Liver (tissue), 9 donors: ENCODE data around the gene TRIM67. TPM values are rescaled to one million over a fixed set of nuclear protein-coding genes. Genes with fewer than 3 reads are reported as not detected.

Experiments used
- DNase-seq: peaks from one replicate; pipeline ENCODE4 v3.0.0-alpha.2; 2017; ENCODE audit warnings: low spot score
- H3K27ac ChIP-seq, 2 donors: one replicate each; pipeline ENCODE4 v1.7.0; 2013; ENCODE audit warnings: inconsistent platforms in 2 of 2, low read length in 2 of 2, control low read depth in 1 of 2, low read depth in 1 of 2, mild to moderate bottlenecking in 1 of 2
- H3K27me3 ChIP-seq, 4 donors: one replicate each; pipeline versions ENCODE4 v1.6.1 to v1.7.0; 2013; ENCODE audit warnings: low read length in 3 of 4, inconsistent platforms in 1 of 4, mild to moderate bottlenecking in 1 of 4, moderate library complexity in 1 of 4; ENCODE audit not compliant: control insufficient read depth in 4 of 4, insufficient read depth in 4 of 4
- H3K36me3 ChIP-seq, 4 donors: one replicate each; pipeline versions ENCODE4 v1.6.1 to v1.7.0; 2013; ENCODE audit warnings: low read length in 3 of 4, mild to moderate bottlenecking in 3 of 4, low read depth in 1 of 4, moderate library complexity in 1 of 4; ENCODE audit not compliant: control insufficient read depth in 4 of 4, insufficient read depth in 3 of 4
- H3K4me1 ChIP-seq, 4 donors: one replicate each; pipeline versions ENCODE4 v1.6.1 to v1.7.0; 2013; ENCODE audit warnings: low read length in 3 of 4, mild to moderate bottlenecking in 3 of 4, moderate library complexity in 1 of 4; ENCODE audit not compliant: control insufficient read depth in 4 of 4, insufficient read depth in 4 of 4
- H3K4me3 ChIP-seq, 3 donors: one replicate each; pipeline versions ENCODE4 v1.6.1 to v1.7.0; 2013; ENCODE audit warnings: low read length in 3 of 3, control low read depth in 1 of 3, low read depth in 1 of 3, mild to moderate bottlenecking in 1 of 3
- H3K9ac ChIP-seq, 2 donors: one replicate each; pipeline ENCODE4 v1.7.0; 2013; ENCODE audit warnings: low read length in 2 of 2, mild to moderate bottlenecking in 2 of 2, moderate library complexity in 2 of 2, control low read depth in 1 of 2, low read depth in 1 of 2
- H3K9me3 ChIP-seq, 4 donors: one replicate each; pipeline versions ENCODE4 v1.6.1 to v1.7.0; 2013; ENCODE audit warnings: low read length in 3 of 4; ENCODE audit not compliant: control insufficient read depth in 4 of 4
- FOXA1 ChIP-seq: IDR thresholded peaks from 2 replicates; pipeline ENCODE4 v1.6.1; 2016; ENCODE audit warnings: antibody characterized with exemption
- FOXA2 ChIP-seq: IDR thresholded peaks from 2 replicates; pipeline ENCODE4 v1.6.1; 2016; ENCODE audit warnings: antibody characterized with exemption
- GABPA ChIP-seq, 2 donors: IDR thresholded peaks in 1 of 2; conservative IDR thresholded peaks in 1 of 2; 2 replicates each; pipeline ENCODE4 v1.6.1; 2016; ENCODE audit warnings: antibody characterized with exemption in 2 of 2, mild to moderate bottlenecking in 1 of 2, moderate library complexity in 1 of 2
- HNF4G ChIP-seq: IDR thresholded peaks from 2 replicates; pipeline ENCODE4 v1.6.1; 2016; ENCODE audit warnings: antibody characterized with exemption
- RAD21 ChIP-seq, 2 donors: IDR thresholded peaks; 2 replicates each; pipeline ENCODE4 v1.6.1; 2016; ENCODE audit warnings: antibody characterized with exemption in 2 of 2, mild to moderate bottlenecking in 2 of 2
- YY1 ChIP-seq: IDR thresholded peaks from 2 replicates; pipeline ENCODE4 v1.6.1; 2016; ENCODE audit warnings: antibody characterized with exemption, mild to moderate bottlenecking
- WGBS: extraction: QIAGEN DNeasy Blood & Tissue Kit; methylation state at CpG from one replicate; pipeline ENCODE4 v1.1.7; 2013; 5-methylcytosine and 5-hydroxymethylcytosine counted together
- polyA plus RNA-seq, 2 donors: library from polyadenylated mRNA; stranded (reverse) in 1 of 2; unstranded in 1 of 2; fragments of 200-250 nt in 1 of 2; fragments of >200 nt in 1 of 2; fragmentation: Nextera tagmentation in 1 of 2; extraction: Ambion mirVana in 1 of 2; gene quantifications; one replicate each; pipeline versions ENCODE4 v1.2.1 to v1.2.3, GENCODE V29; 2013 to 2015
- total RNA-seq, 2 donors: library from RNA; depleted of rRNA; stranded (reverse); fragments of >200 nt; gene quantifications; one replicate each; pipeline ENCODE4 v1.2.3, GENCODE V29; 2014
- TF ChIP-seq, protein P1 (sequence below): IDR thresholded peaks from 2 replicates; pipeline ENCODE4 v1.6.1; 2016; ENCODE audit warnings: antibody characterized with exemption
- TF ChIP-seq, protein P2 (sequence below): IDR thresholded peaks from 2 replicates; pipeline ENCODE4 v1.6.1; 2016; ENCODE audit warnings: antibody characterized with exemption
- TF ChIP-seq, protein P3 (sequence below): fragments of 150-350 bp; IDR thresholded peaks from 2 replicates; pipeline ENCODE4 v1.5.1; 2017; ENCODE audit warnings: improper control_type of control experiment, low read depth, low read length; ENCODE audit not compliant: missing input control
- TF ChIP-seq, protein P4 (sequence below): IDR thresholded peaks from 2 replicates; pipeline ENCODE4 v1.6.1; 2016; ENCODE audit warnings: antibody characterized with exemption, mild to moderate bottlenecking
- donor health status: healthy.
- donor health status: healthy.
- donor health status: healthy.
- donor health status: healthy.
- donor health status: healthy.

Gene TRIM67
- total and polyA plus RNA-seq, 4 donors: under 0.01 to 0.05 TPM; not detected in 2

DNA sequence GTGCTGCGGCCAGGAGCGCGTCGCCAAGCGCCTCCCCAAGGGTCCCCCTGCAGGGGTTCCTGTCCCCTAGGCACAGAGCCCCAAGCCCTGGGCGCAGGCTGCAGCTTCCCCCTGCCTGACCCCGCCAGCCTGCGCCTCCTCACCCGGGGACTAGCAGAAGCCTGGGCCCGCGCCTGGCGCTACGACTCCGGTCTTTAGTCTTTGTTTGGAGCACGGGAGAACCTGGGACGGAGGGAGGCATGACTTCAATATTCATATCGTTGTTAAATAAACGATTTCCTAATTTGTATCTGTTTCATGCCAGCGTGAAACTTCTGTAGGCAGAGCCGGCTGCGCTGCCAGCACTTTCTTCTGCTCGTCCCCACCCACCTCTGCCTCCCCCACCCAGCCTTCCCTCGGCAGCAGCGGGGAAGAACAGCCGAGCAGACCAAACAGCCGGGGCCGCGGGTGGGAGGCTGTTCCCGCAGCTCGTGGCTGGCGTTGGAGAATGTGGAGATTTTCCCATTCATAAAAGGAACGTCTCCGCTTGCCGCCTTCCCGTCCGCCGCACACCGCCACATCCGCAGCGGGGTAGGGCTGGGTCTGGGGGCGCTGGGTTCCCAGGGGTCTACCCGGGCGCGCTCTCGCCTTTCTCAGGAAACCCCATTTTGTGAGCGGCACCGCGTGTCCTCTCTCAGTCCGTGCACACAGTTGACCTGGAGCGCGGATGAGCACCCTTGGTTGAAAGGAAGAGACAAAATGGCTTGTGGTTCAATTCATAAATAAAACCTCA, 777 bp upstream of the TRIM67 start:
- no peaks in the 10 kb centered on the region for H3K9me3 ChIP-seq
- no peaks in the 10 kb centered on the region for H3K36me3 ChIP-seq
- H3K9ac ChIP-seq: no peak overlapping the region
- TF ChIP-seq, protein P1, sequence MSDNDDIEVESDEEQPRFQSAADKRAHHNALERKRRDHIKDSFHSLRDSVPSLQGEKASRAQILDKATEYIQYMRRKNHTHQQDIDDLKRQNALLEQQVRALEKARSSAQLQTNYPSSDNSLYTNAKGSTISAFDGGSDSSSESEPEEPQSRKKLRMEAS: no peak
- no peak for TF ChIP-seq RAD21 (IDR thresholded peaks at IDR 0.05)
- no peak for TF ChIP-seq FOXA2
- no peak for TF ChIP-seq HNF4G
- TF ChIP-seq YY1: no peak
- TF ChIP-seq, protein P2, sequence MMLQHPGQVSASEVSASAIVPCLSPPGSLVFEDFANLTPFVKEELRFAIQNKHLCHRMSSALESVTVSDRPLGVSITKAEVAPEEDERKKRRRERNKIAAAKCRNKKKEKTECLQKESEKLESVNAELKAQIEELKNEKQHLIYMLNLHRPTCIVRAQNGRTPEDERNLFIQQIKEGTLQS: no peak
- no peak for TF ChIP-seq GABPA (IDR thresholded peaks at IDR 0.05 in 1 of 2, conservative IDR thresholded peaks at IDR 0.05 in 1 of 2)
- TF ChIP-seq, protein P3, sequence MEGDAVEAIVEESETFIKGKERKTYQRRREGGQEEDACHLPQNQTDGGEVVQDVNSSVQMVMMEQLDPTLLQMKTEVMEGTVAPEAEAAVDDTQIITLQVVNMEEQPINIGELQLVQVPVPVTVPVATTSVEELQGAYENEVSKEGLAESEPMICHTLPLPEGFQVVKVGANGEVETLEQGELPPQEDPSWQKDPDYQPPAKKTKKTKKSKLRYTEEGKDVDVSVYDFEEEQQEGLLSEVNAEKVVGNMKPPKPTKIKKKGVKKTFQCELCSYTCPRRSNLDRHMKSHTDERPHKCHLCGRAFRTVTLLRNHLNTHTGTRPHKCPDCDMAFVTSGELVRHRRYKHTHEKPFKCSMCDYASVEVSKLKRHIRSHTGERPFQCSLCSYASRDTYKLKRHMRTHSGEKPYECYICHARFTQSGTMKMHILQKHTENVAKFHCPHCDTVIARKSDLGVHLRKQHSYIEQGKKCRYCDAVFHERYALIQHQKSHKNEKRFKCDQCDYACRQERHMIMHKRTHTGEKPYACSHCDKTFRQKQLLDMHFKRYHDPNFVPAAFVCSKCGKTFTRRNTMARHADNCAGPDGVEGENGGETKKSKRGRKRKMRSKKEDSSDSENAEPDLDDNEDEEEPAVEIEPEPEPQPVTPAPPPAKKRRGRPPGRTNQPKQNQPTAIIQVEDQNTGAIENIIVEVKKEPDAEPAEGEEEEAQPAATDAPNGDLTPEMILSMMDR: no peak
- no peak overlapping the region for H3K27ac ChIP-seq
- H3K4me1 ChIP-seq: peaks cover 15 to 22% (median 19%) of the 10 kb centered on the region in 4 donors
- DNase-seq: peak; percentile 48
- H3K4me3 ChIP-seq: peak overlapping the region in 1 of 3 donors; percentile 49
- 12% methylated on average over 51 of the region's 51 CpGs for WGBS
- H3K27me3 ChIP-seq: peaks cover 0 to 14% (median 6%) of the 10 kb centered on the region in 4 donors

- H3K4me1 ChIP-seq: peaks cover 15 to 22% (median 19%) of the 10 kb centered on the region in 4 donors
- no peak overlapping the region for H3K9ac ChIP-seq
- no peak for TF ChIP-seq FOXA1
- TF ChIP-seq, protein P4, sequence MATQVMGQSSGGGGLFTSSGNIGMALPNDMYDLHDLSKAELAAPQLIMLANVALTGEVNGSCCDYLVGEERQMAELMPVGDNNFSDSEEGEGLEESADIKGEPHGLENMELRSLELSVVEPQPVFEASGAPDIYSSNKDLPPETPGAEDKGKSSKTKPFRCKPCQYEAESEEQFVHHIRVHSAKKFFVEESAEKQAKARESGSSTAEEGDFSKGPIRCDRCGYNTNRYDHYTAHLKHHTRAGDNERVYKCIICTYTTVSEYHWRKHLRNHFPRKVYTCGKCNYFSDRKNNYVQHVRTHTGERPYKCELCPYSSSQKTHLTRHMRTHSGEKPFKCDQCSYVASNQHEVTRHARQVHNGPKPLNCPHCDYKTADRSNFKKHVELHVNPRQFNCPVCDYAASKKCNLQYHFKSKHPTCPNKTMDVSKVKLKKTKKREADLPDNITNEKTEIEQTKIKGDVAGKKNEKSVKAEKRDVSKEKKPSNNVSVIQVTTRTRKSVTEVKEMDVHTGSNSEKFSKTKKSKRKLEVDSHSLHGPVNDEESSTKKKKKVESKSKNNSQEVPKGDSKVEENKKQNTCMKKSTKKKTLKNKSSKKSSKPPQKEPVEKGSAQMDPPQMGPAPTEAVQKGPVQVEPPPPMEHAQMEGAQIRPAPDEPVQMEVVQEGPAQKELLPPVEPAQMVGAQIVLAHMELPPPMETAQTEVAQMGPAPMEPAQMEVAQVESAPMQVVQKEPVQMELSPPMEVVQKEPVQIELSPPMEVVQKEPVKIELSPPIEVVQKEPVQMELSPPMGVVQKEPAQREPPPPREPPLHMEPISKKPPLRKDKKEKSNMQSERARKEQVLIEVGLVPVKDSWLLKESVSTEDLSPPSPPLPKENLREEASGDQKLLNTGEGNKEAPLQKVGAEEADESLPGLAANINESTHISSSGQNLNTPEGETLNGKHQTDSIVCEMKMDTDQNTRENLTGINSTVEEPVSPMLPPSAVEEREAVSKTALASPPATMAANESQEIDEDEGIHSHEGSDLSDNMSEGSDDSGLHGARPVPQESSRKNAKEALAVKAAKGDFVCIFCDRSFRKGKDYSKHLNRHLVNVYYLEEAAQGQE: peak; percentile 98
- peak; percentile 72 for DNase-seq
- H3K27me3 ChIP-seq: peaks cover 0 to 14% (median 6%) of the 10 kb centered on the region in 4 donors
- H3K27ac ChIP-seq: no peak overlapping the region
- no peaks in the 10 kb centered on the region for H3K9me3 ChIP-seq
- no peaks in the 10 kb centered on the region for H3K36me3 ChIP-seq
- H3K4me3 ChIP-seq: peak overlapping the region in 2 of 3 donors; percentile 12 to 49
- WGBS: 5% methylated on average over 71 of the region's 71 CpGs
Observed at GRCh38 chr1:231162297-231162969, 575 bp downstream of the TRIM67 start.
